OCI-M2 (cell line): Measurements from ENCODE around the gene NTNG1.

Source experiments
- DNase-seq: peaks from one replicate; lab custom pipeline; 2025; ENCODE audit not compliant: unreplicated experiment; lab: John Stamatoyannopoulos, UW

The NTNG1 gene

DNA sequence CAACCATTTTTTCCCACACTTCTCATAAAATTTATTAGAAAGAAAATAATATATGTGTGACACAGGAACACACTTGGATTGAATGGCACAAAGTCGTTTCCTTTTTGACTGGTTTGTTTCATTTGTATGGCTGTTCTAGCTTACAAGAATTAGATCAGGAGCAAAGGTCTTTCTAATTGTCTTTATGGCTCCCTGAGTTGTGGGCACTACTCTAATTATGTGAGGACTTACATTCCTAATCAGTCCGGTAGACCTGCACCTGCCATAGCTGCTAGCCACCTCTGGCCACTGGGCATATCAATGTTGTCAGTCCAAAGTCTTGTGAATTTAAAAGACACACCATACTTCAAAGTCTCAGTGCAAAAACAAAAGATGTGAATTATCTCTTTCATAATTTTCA lies 346.7 kb downstream of the NTNG1 start:
- no peak for DNase-seq

DNA sequence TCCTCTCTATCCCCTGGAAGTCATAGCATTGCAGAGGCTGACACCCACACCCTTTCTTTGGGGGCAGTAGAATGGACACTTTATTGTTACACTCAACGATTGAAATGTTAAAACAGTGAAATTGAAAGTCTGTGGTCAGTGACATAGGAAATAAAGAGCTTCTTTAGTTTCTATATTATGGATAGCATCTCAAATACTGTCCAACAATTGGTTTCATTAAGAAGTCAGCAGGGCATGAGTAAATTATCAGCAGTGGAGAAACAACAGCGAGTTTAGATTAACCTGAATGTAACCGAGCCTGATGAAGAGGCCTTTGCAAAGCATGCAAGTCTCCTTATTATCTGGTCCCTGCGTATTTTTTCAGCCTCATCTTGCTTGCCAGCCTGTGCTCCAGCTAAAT lies 350.7 kb downstream of the NTNG1 start:
- no peak for DNase-seq

DNA sequence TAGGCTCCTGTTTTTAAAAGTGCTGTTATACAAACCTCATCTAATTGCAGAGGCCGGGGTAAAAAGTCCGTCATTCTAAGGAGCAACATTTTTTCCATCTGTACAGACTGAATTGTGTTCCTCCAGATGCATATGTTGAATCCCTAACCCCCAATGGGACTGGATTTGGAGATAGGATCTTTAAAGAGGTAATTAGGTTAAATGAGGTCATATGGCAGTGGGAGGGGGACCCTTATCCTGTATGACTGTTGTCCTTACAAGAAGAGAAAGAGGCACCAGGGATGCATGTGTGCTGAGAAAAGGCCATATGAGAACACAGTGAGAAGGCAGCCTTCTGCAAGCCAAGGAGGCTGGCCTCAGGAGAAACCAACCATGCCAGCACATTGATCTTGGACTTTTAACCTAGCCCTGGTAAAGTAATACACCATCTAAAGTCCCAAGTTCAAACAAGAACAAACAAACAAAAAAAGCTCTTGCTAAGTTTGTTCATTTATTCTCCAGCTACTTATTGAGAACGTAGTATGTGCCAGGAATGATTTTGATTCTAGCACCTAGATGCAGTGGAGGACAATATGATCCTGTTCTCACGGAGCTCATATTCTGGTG lies 352.4 kb downstream of the NTNG1 start:
- no peak for DNase-seq

DNA sequence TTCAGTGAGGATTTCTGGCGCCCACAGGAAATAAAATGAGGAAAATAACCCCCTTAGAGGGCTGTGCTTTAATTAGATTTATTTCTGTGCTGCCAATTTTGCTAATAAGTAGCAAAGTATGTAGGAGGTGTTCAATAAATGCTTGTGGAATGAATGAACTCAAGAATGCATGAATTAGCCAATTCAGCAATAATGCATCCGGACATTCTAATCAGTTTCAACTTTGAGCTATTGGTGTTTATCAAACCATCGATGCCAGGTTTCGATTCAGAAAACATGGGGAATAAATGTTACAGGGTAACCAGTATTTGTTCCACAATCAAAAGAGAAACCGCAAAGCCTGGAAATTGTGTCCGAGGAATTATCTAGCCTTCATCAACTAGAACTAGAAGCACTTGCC lies 353.2 kb downstream of the NTNG1 start:
- DNase-seq, result no peak

DNA sequence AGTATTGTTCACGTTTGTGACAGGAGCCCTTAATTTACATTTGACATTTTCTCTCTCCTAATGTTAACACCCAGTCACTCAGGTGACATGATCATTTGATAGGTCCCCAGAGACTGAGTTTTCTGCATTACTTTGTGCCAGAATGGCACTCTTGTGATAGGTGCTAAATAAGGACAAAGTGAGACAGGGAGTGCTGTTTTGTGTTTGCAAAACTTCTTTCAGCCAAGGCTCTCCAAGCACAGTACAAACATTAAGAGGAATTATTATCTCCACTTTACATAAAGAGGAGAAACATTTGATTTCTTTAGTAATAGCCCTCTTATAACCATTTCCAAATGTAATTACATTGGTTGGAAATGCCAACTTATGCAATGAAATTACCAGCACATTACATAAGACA lies 355.2 kb downstream of the NTNG1 start:
- DNase-seq, result no peak

DNA sequence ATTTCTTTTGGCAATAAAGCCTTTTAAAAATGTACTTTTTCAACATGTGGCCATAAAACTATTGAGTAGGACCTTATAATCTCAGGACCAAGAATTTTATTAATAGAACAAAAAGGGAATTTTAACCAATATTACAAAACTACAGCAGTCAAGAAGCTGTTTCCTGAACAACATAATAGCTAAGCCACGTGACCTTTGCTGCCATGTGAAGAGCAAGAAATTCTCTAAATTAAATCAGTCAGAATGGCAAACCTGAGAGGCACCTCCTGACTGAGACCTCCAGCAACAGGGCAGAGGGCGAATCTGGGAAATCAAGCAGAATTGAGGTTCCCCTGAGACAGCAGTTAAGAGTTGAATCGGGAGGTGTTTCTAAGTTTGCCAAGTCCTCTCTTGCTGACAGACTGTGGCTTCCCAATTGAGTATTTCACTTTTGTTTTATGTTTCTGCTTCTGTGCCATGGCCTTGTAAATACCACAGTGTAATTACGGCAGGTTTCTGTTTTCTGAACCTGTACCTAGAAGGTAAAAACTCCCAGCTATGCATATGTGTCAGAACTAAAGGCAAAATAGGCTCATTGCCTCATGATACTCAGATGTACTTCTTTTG lies 358.4 kb downstream of the NTNG1 start:
- DNase-seq, result no peak

DNA sequence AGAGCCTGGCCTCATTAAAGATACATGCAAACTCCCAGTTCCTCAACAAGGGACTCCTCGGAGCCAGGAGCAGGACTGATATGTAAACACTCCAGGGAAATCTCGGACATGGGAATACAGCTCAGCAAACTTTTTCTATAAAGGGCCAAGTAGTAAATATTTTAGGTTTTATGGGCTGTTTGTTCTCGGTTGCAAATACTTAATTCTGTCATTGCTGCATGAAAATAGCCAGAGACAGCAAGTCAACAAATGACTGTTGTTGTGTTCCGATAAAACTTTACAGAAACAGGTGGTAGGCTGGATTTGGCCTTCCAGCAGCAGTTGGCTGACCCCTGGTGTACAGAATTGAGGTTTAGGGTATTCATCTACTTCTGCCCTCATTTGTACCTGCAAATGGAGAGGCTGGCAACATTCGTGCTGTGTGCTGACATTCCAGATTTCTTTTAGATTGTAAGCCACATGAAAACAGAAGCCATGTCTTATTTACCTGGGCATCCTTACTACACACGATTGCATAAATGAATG lies 360.3 kb downstream of the NTNG1 start:
- no peak for DNase-seq

DNA sequence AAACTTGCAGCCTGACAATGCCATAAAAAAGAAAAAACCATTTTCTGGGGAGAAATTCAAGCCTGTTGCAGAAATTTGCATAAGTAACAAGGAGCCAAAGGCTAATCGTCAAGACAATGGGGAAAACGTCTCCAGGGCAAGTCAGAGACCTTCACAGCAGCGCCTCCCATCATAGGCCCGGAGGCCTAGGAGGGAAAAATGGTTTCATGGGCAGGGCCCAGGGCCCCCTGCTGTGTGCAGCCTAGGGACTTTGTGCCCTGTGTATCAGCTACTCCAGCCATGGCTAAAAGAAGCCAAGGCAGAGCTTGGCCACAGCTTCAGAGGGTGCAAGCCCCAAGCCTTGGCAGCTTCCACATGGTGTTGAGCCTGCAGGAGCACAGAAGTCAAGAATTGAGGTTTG lies 369.5 kb downstream of the NTNG1 start:
- no peak for DNase-seq

DNA sequence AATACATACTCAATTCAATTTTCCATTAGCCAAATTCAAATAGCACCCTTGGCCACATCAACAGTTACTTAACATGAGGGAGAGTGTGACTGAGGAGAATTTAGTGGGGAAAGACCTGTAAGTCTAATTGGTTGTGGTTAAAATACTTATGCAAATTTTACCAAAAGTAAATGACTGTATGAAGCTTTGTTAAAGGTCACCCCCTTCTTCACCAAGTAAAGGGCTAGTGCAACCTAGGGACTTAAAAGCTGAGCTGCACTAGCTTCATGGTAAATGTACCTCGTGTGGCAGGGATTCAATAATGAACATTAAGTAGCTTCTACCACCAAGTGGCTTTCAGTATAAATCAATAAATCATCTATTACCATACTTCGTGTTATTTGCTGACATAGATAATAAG lies 372.0 kb downstream of the NTNG1 start:
- no peak for DNase-seq

DNA sequence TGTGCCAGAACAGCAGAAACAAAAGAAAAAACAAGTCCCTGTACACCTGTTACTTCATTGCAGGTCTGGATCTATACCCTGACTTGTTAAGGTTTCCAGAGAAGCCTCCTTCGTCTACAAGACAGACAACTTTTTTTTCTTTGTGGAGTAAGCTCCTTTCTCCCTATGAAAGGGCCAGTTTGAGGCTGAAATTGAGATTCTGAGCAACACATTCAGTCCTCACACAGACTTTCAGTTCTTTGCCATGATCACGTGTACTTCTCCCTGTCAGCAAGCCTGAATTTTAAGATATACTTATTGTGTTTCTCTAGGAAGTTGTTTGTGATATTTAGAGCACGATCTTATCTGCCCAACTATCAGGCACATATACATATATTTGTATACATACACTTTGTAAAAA lies 374.0 kb downstream of the NTNG1 start:
- no peak for DNase-seq

DNA sequence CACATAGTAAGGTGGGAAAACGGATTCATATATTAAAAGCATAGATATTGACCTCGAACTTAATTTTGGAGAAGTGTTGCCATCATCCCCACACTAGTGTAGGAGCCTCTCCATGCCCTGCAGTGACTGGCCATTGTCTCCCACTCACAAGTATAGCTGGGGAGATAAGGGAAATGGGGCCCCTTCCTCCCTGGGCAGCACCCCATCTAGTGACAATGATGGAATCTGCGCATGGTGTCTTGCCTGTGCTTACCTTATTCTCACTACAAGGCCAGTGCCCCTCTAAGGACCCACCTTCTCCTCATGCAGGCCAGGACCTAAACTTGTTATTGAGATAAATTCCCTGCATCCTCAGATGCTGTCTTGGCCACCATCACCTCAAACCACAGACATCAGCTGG lies 374.9 kb downstream of the NTNG1 start:
- no peak for DNase-seq

DNA sequence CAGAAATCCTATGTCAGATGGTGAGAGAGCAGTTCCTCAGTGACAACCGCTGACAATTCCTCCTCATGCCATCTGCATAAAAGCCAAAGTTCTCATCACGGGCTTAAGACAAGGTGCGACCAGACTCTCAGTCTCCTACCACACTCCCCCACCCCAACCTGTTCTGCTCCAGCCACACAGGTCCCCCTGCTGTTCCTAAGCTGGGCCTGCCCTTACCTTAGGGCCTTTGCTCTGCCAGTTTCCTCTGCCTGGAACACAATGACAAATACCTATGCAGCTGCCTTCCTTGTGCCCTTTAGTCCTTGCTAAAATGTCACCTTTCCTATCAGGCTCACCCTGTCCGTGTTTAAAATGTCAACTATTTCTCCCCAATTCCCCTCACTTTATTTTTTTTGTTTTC lies 382.2 kb downstream of the NTNG1 start:
- no peak for DNase-seq

DNA sequence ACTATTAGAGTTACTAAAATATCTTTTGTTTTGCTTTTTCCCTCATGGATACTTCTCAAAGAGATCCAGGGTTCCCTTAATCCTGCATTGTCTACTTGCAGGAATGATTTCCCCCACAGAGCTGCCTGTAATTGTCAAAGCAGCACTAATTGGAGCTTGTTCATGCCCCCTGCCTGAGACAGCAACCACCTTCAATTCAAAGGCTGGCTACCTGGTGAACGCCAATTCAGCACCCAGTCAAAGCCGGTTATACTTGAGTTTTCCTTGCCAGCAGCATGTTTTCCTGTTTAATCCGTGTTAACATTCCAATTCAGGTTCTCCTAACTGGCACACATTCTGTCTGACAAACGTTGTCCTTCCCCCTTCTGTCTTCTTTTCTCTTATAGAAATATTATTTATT lies 382.9 kb downstream of the NTNG1 start:
- DNase-seq, result no peak

DNA sequence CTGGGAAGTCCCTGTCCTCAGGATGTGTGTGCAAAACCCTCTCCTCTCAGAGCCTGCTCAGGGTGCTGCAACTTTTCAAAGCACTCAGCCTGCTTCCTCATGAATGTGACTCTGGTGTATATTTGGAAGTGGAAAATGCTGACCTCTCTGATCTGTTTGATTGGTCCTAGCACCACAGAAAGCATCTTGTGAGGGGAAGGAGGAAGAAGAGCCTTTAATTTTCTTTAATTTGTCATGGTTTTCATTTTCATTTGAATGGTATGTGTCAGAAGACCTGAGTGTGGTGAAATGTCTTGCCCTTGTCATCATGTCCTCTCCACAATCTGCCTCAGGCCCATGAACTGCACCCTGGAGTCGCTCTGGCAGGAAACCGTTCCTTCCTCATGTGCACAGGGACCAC lies 383.5 kb downstream of the NTNG1 start:
- DNase-seq, result no peak

DNA sequence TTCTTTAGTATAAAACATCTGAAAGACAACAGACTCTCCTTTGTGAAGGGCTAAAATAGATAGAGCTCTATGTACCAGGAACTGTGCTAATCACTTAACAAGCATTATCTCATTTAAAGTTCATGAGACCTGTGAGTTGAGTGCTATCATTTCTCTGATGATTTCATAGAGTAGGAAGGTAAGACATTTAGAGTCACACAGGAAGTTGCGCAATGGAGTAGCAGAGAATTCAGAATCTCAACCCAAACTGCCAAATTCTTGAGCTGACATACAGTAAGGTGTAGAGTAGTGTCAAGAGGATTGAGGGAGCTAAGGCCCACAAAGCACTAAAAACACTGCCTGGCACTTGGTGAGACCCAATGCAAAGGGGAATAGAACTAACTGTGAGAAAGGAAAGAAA lies 384.3 kb downstream of the NTNG1 start:
- no peak for DNase-seq

DNA sequence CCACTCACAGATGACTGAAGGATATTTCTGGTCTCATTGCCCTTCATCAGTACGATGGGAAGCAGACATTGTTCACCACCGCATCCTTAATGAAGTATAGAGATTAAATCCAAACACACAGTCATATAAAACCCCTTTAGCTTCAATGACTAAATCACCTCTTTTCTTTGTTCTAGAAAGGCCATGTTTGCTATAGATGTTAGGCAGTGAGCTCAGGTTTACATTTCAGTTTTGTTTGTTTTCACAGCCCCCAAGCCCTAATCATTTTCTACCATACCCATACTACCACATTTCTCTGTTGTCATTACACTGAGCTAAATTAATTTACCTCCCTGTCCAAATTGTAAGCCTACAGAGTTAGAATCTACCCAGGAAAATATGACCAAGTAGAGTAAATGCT lies 385.1 kb downstream of the NTNG1 start:
- DNase-seq, result no peak

DNA sequence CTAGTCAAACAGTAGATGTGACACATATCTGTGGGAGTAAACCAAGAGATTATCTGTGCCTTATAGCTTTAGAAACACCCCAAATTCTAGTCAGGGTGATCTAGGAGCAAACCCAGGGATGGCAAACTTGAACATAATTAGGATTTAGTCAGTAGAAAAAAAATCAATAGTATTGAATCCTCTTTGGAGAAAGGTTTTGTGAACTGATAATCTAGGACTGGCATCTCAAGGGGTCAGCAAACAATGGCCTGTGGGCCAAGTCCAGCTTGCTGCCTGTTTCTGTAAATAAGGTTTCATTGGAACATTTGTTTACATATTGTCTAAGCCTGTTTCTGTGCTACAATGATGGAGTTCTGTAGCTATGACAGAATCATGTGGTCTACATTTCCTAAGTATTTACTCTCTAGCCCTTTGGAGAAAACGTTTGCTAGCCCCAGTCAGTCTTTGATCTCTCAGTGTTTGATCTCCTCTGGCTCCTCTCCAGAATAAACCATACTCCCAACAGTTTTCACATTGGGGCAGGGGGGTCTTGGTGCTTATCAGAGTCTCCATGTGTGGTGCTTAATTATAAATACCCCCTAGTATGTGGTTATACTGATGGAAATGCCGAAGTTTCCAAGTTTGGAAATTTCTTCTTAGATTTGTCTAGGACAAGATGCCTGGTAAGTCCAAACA lies 385.8 kb downstream of the NTNG1 start:
- DNase-seq, result no peak

DNA sequence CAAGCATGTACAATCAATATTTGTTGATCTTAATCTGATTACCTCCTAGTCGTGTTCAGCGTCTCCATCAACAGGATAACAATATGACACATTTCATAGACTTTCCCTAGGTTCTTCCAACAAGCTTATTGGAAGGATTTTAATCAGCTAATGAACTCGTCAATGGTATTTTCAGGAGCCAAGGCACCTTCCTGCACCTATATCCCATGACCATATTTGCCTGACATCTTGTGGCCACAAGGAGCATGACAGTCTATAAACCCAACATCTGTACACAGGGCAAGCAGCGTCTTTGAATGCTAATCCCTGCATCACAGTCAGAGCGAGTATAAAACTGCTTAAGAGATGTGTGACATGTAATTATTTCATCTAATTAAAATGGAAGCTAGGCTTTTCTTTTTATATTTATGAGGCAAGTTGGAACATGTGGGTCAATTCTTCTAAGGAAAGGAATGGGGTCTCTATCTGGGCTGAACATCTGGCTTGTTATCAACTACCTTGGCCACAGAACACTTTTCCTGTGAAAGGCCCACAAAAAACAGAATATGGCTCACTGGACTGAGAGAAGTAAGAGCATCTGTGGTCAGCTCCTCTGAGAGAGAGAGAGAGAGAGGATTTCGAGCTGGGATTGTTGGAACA lies 388.8 kb downstream of the NTNG1 start:
- no peak for DNase-seq

DNA sequence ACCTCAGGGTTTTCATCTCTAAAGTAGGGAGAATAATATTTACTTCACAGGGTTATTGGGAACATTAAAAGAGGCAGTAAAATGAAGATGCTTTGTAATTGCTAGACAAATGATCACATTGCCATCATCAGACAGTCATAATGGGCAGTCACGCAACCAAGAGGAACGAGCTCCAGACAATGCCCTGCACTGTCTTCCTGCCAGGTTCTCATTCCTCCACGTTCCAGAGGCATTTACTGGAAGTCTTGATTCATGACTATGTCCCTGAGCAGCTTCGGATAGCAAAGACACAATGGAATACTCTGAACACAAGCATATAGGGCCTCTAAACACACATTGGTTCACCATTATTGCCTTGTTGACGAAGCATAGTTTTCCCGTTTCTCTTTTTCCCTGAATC lies 389.7 kb downstream of the NTNG1 start:
- DNase-seq, result no peak

DNA sequence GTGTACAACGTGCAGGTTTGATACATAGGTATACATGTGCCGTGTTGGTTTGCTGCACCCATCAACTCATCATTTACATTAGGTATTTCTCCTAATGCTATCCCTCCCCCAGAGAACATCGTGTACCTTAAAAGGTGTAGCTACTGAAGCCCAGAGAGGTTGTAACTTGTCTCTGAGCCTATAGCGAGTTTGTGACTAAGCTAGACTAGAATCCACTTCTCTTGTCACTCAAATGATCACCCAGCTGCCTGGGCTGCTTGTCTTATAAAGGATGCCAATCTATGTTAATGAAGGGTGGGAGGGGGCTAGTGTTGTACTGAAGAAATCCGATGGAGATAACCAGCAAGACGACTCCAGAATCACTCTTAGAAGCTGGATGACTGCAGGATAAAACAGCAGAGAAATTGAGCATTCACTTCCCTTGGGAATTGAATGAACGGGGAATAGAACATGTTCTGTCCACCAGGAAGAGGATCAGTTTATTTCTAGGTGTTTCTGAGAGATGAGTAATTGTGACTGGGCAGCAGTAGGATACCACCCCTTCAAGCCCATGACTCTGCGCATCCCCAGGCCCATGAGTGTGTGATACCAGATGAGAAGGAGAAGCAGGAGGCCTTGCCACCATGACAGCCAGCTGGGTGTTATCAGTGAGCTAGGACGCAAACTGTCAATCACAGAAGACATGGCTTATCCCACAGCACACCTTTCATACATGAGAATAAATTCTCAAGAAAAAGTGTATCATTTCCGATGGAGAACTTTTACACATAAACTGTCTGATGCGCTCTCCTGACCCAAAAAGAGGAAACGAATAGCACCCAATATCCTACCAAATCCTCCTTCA lies 390.4 kb downstream of the NTNG1 start:
- DNase-seq, result no peak

DNA sequence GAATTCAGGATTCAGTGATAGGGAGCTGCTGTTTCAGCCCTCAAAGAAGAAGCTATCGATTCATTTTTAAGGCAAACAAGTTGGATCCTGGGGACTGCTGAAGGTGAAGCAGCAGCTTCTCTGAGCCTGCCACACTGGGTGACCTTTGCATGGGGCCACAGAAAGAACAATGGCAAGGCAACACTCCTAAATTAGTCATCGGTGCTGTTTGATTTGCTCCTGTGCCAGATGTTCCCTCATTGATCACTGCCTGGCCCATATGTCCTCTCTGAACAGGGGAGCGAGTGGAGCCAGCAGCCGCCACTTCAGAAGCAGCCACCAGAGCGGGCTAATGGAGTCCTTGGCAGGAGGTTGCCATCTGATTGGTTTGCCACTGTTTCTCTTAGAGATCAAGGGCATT lies 391.5 kb downstream of the NTNG1 start:
- no peak for DNase-seq
